HepG2 (cell line): ENCODE measurements around the gene GLCE. TPM values are rescaled to one million over a fixed set of nuclear protein-coding genes. Genes with fewer than 3 reads are reported as not detected.

Source experiments
- CREM ChIP-seq, 2 experiments: sonication (generic) in 1 of 2; formaldehyde crosslinking in 1 of 2; IDR thresholded peaks; 2 replicates each; pipeline versions ENCODE4 v1.4.0 to v1.6.1; 2016 to 2020; ENCODE audit warnings: antibody characterized with exemption in 1 of 2, mild to moderate bottlenecking in 1 of 2, missing genetic modification reagents in 1 of 2
- KAT8 ChIP-seq: IDR thresholded peaks from 2 replicates; pipeline ENCODE4 v1.6.1; 2016; ENCODE audit warnings: missing genetic modification reagents, missing compliant biosample characterization
- KMT2A ChIP-seq: sonication (generic); formaldehyde crosslinking; IDR thresholded peaks from 2 replicates; pipeline ENCODE4 v1.4.0; 2020; ENCODE audit warnings: missing genetic modification reagents
- LRRFIP1 ChIP-seq: sonication (generic); formaldehyde crosslinking; conservative IDR thresholded peaks from 2 replicates; pipeline ENCODE4 v1.4.0; 2020; ENCODE audit warnings: missing genetic modification reagents
- MAFK ChIP-seq, 2 experiments: IDR thresholded peaks in 1 of 2; conservative IDR thresholded peaks in 1 of 2; 2 replicates each; pipeline ENCODE4 v1.6.1; 2011; ENCODE audit warnings: improper control_type of control experiment in 2 of 2, low read length in 2 of 2
- NFE2 ChIP-seq: sonication (generic); formaldehyde crosslinking; IDR thresholded peaks from 2 replicates; pipeline ENCODE4 v1.4.0; 2020; ENCODE audit warnings: missing genetic modification reagents
- NFKB2 ChIP-seq: sonication (generic); formaldehyde crosslinking; IDR thresholded peaks from 2 replicates; pipeline ENCODE4 v1.4.0; 2020; ENCODE audit warnings: missing genetic modification reagents, borderline replicate concordance
- PLRG1 ChIP-seq: fragments of 450-650 bp; conservative IDR thresholded peaks from 2 replicates; pipeline ENCODE4 v1.6.1; 2016
- REL ChIP-seq: sonication (generic); formaldehyde crosslinking; conservative IDR thresholded peaks from 2 replicates; pipeline ENCODE4 v1.8.0; 2022; ENCODE audit warnings: mild to moderate bottlenecking, missing genetic modification reagents, moderate library complexity
- WIZ ChIP-seq: sonication (generic); formaldehyde crosslinking; IDR thresholded peaks from 2 replicates; pipeline ENCODE4 v1.5.1; 2020; ENCODE audit warnings: mild to moderate bottlenecking, missing genetic modification reagents
- ZBTB21 ChIP-seq: sonication (generic); formaldehyde crosslinking; IDR thresholded peaks from 2 replicates; pipeline ENCODE4 v1.4.0; 2020; ENCODE audit warnings: missing genetic modification reagents
- ZMAT5 ChIP-seq: sonication (generic); formaldehyde crosslinking; IDR thresholded peaks from 2 replicates; pipeline ENCODE4 v1.5.0; 2020; ENCODE audit warnings: mild to moderate bottlenecking, low read depth, missing genetic modification reagents, borderline replicate concordance
- ZNF121 ChIP-seq: sonication (generic); formaldehyde crosslinking; IDR thresholded peaks from 2 replicates; pipeline ENCODE4 v1.5.0; 2020; ENCODE audit warnings: mild to moderate bottlenecking, missing genetic modification reagents
- ZNF30 ChIP-seq: sonication (generic); formaldehyde crosslinking; IDR thresholded peaks from 2 replicates; pipeline ENCODE4 v1.5.0; 2020; ENCODE audit warnings: mild to moderate bottlenecking, missing genetic modification reagents
- ZNF44 ChIP-seq: sonication (generic); formaldehyde crosslinking; IDR thresholded peaks from 2 replicates; pipeline ENCODE4 v1.5.1; 2020; ENCODE audit warnings: mild to moderate bottlenecking, missing genetic modification reagents
- ZNF574 ChIP-seq: sonication (generic); formaldehyde crosslinking; IDR thresholded peaks from 2 replicates; pipeline ENCODE4 v1.4.0; 2020; ENCODE audit warnings: missing genetic modification reagents
- ZNF607 ChIP-seq: sonication (generic); formaldehyde crosslinking; IDR thresholded peaks from 2 replicates; pipeline ENCODE4 v1.5.1; 2020; ENCODE audit warnings: missing genetic modification reagents, mild to moderate bottlenecking, borderline replicate concordance
- ZXDC ChIP-seq: sonication (generic); formaldehyde crosslinking; IDR thresholded peaks from 2 replicates; pipeline ENCODE4 v1.5.0; 2020; ENCODE audit warnings: mild to moderate bottlenecking, missing genetic modification reagents
- polyA plus RNA-seq, 8 experiments: library from polyadenylated mRNA; depleted of rRNA in 3 of 8; stranded (reverse) in 7 of 8; unstranded in 1 of 8; fragments of >200 nt; fragmentation: Illumina TruSeq in 4 of 8; extraction: Trizol in 4 of 8; gene quantifications; 2 replicates each; pipeline versions ENCODE4 v1.2.1 to v1.2.3, GENCODE V29; 2011 to 2016; ENCODE audit warnings: low read depth in 4 of 8, missing spikeins in 1 of 8, mixed read lengths in 1 of 8; ENCODE audit not compliant: insufficient read depth in 1 of 8
- total RNA-seq, 5 experiments: library from RNA; depleted of rRNA; stranded (reverse); fragments of >200 nt; fragmentation: Illumina TruSeq; extraction: Trizol; gene quantifications; 2 replicates each; pipeline ENCODE4 v1.2.3, GENCODE V29; 2016; ENCODE audit warnings: low read depth in 1 of 5
- TF ChIP-seq, protein P1 (sequence below): sonication (generic); formaldehyde crosslinking; conservative IDR thresholded peaks from 2 replicates; pipeline ENCODE4 v1.8.0; 2022; ENCODE audit warnings: missing genetic modification reagents
- TF ChIP-seq, protein P2 (sequence below): sonication (generic); formaldehyde crosslinking; conservative IDR thresholded peaks from 2 replicates; pipeline ENCODE4 v1.4.0; 2020; ENCODE audit warnings: missing genetic modification reagents

GLCE gene
- total and polyA plus RNA-seq, 2 of the 13 experiments (the other 11 are each of a cell fraction or from before 2014, with no cell fraction given): 12.9 to 23.4 TPM

- TF ChIP-seq WIZ (CRISPR knock-in tag): no peak
- no peak for TF ChIP-seq ZNF44 (CRISPR knock-in tag)
- no peak for TF ChIP-seq REL (CRISPR knock-in tag)
- TF ChIP-seq ZMAT5: no peak
- no peak for TF ChIP-seq ZNF121 (CRISPR knock-in tag)
- TF ChIP-seq LRRFIP1 (CRISPR knock-in tag): no peak
- no peak for TF ChIP-seq ZNF30 (CRISPR knock-in tag)
- TF ChIP-seq ZXDC: no peak
- TF ChIP-seq, protein P1, sequence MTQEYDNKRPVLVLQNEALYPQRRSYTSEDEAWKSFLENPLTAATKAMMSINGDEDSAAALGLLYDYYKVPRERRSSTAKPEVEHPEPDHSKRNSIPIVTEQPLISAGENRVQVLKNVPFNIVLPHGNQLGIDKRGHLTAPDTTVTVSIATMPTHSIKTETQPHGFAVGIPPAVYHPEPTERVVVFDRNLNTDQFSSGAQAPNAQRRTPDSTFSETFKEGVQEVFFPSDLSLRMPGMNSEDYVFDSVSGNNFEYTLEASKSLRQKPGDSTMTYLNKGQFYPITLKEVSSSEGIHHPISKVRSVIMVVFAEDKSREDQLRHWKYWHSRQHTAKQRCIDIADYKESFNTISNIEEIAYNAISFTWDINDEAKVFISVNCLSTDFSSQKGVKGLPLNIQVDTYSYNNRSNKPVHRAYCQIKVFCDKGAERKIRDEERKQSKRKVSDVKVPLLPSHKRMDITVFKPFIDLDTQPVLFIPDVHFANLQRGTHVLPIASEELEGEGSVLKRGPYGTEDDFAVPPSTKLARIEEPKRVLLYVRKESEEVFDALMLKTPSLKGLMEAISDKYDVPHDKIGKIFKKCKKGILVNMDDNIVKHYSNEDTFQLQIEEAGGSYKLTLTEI: no peak
- TF ChIP-seq MAFK (conservative IDR thresholded peaks at IDR 0.05 in 1 of 2, IDR thresholded peaks at IDR 0.05 in 1 of 2; ENCODE audit: low read length in 2 of 2): peak; percentile 23 to 35; a peak in 1 of 4 replicates
- TF ChIP-seq, protein P2, sequence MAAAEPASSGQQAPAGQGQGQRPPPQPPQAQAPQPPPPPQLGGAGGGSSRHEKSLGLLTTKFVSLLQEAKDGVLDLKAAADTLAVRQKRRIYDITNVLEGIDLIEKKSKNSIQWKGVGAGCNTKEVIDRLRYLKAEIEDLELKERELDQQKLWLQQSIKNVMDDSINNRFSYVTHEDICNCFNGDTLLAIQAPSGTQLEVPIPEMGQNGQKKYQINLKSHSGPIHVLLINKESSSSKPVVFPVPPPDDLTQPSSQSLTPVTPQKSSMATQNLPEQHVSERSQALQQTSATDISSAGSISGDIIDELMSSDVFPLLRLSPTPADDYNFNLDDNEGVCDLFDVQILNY: no peak
- TF ChIP-seq PLRG1: no peak
- TF ChIP-seq ZNF607 (CRISPR knock-in tag): peak; percentile 58; the same call in 1 of the 2 replicates
- peak; percentile 84 for TF ChIP-seq CREM (IDR thresholded peaks at IDR 0.05)
- TF ChIP-seq CREM (CRISPR knock-in tag; IDR thresholded peaks at IDR 0.05): no peak
- TF ChIP-seq NFKB2 (CRISPR knock-in tag): no peak
- TF ChIP-seq ZBTB21 (CRISPR knock-in tag): no peak; the same call in 1 of the 2 replicates
- TF ChIP-seq ZNF574 (CRISPR knock-in tag): peak; percentile 68
- TF ChIP-seq KMT2A (CRISPR knock-in tag): peak; percentile 53; the same call in 1 of the 2 replicates
- peak; percentile 80 for TF ChIP-seq KAT8 (CRISPR knock-in tag)
- no peak for TF ChIP-seq NFE2 (CRISPR knock-in tag)
Observed at GRCh38 chr15:69224383-69224782, 63.9 kb downstream of the GLCE start (continued).
